ENCODE results near the gene TFDP3.

- TF ChIP-seq CTCF (IDR thresholded peaks at IDR 0.05) (no peak), EP300 (IDR thresholded peaks at IDR 0.05) (no peak)
These were observed 32.2 kb downstream of the TFDP3 start for GRCh38 chrX:133185938-133186337.

Measured in upper lobe of left lung (tissue), 4 donors.